Neural progenitor cell (in vitro differentiated cells): ENCODE measurements around the gene SERPINH1. TPM values are rescaled to one million over a fixed set of nuclear protein-coding genes. Genes with fewer than 3 reads are reported as not detected.
"Not testable (repeated sequence)": the region's sequence is repeated elsewhere in the genome, so short reads cannot be mapped to it uniquely, and the experiment has no call there.

Experiments
- DNase-seq: peaks from one replicate; pipeline ENCODE4 v3.0.0-alpha.2; 2016; ENCODE audit warnings: low spot score
- H2AFZ ChIP-seq: fragments of 200-600 bp; sonication (generic); replicated peaks from 2 replicates; pipeline ENCODE4 v1.6.1; 2016; ENCODE audit warnings: antibody characterized with exemption
- H3F3A ChIP-seq: fragments of 200-600 bp; sonication (generic); 2 replicates; pipeline ENCODE4 v1.6.1; 2016; ENCODE audit warnings: antibody characterized with exemption, low read depth
- H3K27ac ChIP-seq: fragments of 200-600 bp; sonication (generic); 2 replicates; pipeline ENCODE4 v1.5.1; 2016; ENCODE audit warnings: mild to moderate bottlenecking
- H3K27me3 ChIP-seq: fragments of 200-600 bp; sonication (generic); 2 replicates; pipeline ENCODE4 v1.6.1; 2016; ENCODE audit warnings: mild to moderate bottlenecking, moderate library complexity
- H3K36me3 ChIP-seq: fragments of 200-600 bp; sonication (generic); 2 replicates; pipeline ENCODE4 v1.5.1; 2016
- H3K4me1 ChIP-seq: fragments of 200-600 bp; sonication (generic); 2 replicates; pipeline ENCODE4 v1.6.1; 2016; ENCODE audit warnings: mixed run types
- H3K4me2 ChIP-seq: fragments of 200-600 bp; sonication (generic); 2 replicates; pipeline ENCODE4 v1.6.1; 2016
- H3K4me3 ChIP-seq: fragments of 200-600 bp; sonication (generic); 2 replicates; pipeline ENCODE4 v1.5.1; 2016
- H3K79me2 ChIP-seq: fragments of 200-600 bp; sonication (generic); 2 replicates; pipeline ENCODE4 v1.6.1; 2016; ENCODE audit warnings: low read depth
- H3K9ac ChIP-seq: fragments of 200-600 bp; sonication (generic); 2 replicates; pipeline ENCODE4 v1.6.1; 2016
- H3K9me3 ChIP-seq: fragments of 200-600 bp; sonication (generic); 2 replicates; pipeline ENCODE4 v1.5.1; 2016; ENCODE audit warnings: low read depth
- H4K20me1 ChIP-seq: fragments of 200-600 bp; sonication (generic); 2 replicates; pipeline ENCODE4 v1.6.1; 2016; ENCODE audit warnings: low read depth
- H3K27ac Mint-ChIP-seq: 3 replicates; pipeline ENCODE4 v1.8.0; 2021; ENCODE audit warnings: mixed read lengths
- H3K27me3 Mint-ChIP-seq: 2 replicates; pipeline ENCODE4 v1.8.0; 2022; ENCODE audit warnings: low read depth, mild to moderate bottlenecking, inconsistent platforms, moderate library complexity, mixed read lengths; ENCODE audit not compliant: insufficient read depth
- H3K36me3 Mint-ChIP-seq: 3 replicates; pipeline ENCODE4 v1.8.0; 2021; ENCODE audit warnings: mixed read lengths
- H3K4me1 Mint-ChIP-seq: 3 replicates; pipeline ENCODE4 v1.8.0; 2021; ENCODE audit warnings: mixed read lengths
- H3K4me3 Mint-ChIP-seq: 3 replicates; pipeline ENCODE4 v1.8.0; 2021; ENCODE audit warnings: mild to moderate bottlenecking, moderate library complexity, mixed read lengths
- H3K9me3 Mint-ChIP-seq: 3 replicates; pipeline ENCODE4 v1.8.0; 2020; ENCODE audit warnings: mixed read lengths
- CTCF ChIP-seq: fragments of 200-600 bp; sonication (generic); IDR thresholded peaks from 2 replicates; pipeline ENCODE4 v1.5.1; 2017; ENCODE audit warnings: antibody characterized with exemption, mild to moderate bottlenecking
- EZH2 ChIP-seq: fragments of 200-600 bp; sonication (generic); IDR thresholded peaks from 2 replicates; pipeline ENCODE4 v1.6.1; 2017; ENCODE audit warnings: antibody characterized with exemption, mild to moderate bottlenecking, moderate library complexity
- EZH2phosphoT487 ChIP-seq: fragments of 200-600 bp; sonication (generic); IDR thresholded peaks from 2 replicates; pipeline ENCODE4 v1.6.1; 2017; ENCODE audit warnings: antibody characterized with exemption
- total RNA-seq: library from RNA; depleted of rRNA; stranded (reverse); fragments of >200 nt; gene quantifications from 2 replicates; pipeline ENCODE4 v1.2.3, GENCODE V29; 2015; ENCODE audit warnings: low replicate concordance

Gene SERPINH1
- total RNA-seq, 1 donor from 2014 or later, result 219 TPM

DNA sequence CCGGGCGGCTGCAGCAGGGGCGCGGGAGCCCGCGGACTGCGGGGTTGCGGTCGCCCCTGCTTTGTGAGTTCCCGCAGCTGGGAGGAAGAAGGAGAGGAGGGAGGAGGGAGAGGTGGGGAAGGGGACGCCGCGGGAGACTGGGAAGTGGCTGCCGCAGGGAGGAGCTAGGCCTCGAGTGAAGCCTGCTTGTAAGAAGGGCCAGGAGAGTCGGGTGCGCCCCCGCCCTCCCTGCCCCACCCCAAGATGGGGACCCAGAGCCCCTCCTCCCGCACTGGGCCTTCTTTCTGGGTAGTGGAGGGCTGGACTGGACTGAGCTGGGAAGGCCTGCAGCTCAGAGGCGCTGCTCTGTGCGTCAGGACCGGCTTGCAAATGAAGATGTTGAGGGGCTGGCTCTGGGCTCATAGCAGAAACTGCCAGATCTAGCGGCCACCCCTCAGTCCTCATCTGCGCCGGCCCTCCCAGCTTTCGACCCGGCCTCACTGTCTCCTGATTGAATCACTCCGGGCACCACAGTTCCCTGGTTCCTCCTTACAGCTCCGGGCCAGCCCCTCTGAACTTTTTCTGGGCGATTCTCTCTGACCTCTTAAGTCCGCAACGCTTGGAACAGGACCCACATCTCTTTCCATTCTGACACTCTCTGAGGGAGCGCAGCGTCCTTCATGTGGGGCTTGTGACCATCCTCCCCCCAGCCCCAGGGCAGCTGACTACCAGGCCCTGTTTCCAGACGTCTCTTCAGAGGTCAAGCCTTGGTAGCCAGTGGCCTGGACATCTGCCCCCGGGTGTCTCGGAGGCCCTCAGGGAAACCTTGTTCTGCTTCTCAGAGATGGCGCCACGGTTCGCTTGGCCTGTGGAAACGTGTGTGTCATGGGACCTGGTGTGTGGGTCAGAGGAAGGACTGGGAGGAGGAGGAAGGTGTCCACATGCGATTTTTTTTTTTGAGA is 21.9 kb downstream of the SERPINH1 start:
- H2AFZ ChIP-seq, result peak overlapping the region; percentile 54
- H3K36me3 Mint-ChIP-seq, result peaks cover 6% of the 10 kb centered on the region
- H3K79me2 ChIP-seq, result no peaks in the 10 kb centered on the region
- peak overlapping the region; percentile 70 for H3K9ac ChIP-seq
- H3F3A ChIP-seq, result peaks cover 28% of the 10 kb centered on the region
- no peaks in the 10 kb centered on the region for H3K9me3 Mint-ChIP-seq
- peak overlapping the region; percentile 74 for H3K4me3 ChIP-seq
- H3K4me1 Mint-ChIP-seq, result peaks cover 25% of the 10 kb centered on the region
- H3K4me3 Mint-ChIP-seq, result peak overlapping the region; percentile 86
- H3K27me3 ChIP-seq, result no peaks in the 10 kb centered on the region
- TF ChIP-seq EZH2phosphoT487 (no peak), CTCF (no peak), EZH2 (no peak)
- no peaks in the 10 kb centered on the region for H4K20me1 ChIP-seq
- peak overlapping the region; percentile 89 for H3K27ac ChIP-seq
- H3K4me1 ChIP-seq, result peaks cover 16% of the 10 kb centered on the region
- no peaks in the 10 kb centered on the region for H3K9me3 ChIP-seq
- peak overlapping the region; percentile 99 for H3K27ac Mint-ChIP-seq
- DNase-seq, result peak; percentile 86
- peaks cover 5% of the 10 kb centered on the region for H3K27me3 Mint-ChIP-seq
- H3K4me2 ChIP-seq, result peak overlapping the region; percentile 92
- no peaks in the 10 kb centered on the region for H3K36me3 ChIP-seq

DNA sequence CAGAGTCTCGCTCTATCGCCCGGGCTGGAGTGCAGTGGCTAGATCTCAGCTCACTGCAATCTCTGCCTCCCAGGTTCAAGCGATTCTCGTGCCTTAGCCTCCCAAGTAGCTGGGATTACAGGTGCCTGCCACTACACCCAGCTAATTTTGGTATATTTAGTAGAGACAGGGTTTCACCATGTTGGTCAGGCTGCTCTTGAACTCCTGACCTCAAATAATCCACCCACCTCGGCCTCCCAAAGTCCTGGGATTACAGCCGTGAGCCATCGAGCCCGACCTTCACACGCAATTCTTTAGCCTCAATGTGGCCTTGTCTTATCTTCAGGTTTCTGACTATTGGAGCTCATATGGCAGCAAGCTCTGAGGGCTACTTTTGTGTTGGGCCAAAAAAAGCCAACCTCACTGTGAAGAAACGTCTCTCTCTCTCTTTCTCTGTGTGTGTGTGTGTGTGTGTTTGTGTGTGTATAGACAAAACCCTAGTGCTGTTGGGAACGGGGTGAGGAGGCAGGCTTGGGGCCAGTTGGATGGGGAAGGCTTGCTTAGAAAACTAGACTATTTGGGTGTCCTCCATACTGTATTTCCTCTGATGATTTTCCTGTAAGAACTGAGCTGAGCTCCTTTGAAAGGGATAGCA is 22.7 kb downstream of the SERPINH1 start:
- not testable (repeated sequence) for H3K36me3 ChIP-seq, H3K9me3 Mint-ChIP-seq, H3K36me3 Mint-ChIP-seq, DNase-seq, H3K27me3 Mint-ChIP-seq, H2AFZ ChIP-seq, H3K27ac ChIP-seq, H3K4me3 ChIP-seq, H4K20me1 ChIP-seq, H3K27me3 ChIP-seq, H3K9me3 ChIP-seq, H3K9ac ChIP-seq, H3K79me2 ChIP-seq
- H3K4me1 ChIP-seq, result peaks cover 16% of the 10 kb centered on the region
- Mint-ChIP-seq H3K4me1 (peaks cover 25% of the 10 kb centered on the region), H3K27ac (peak overlapping the region; percentile 99), H3K4me3 (peak overlapping the region; percentile 86)
- H3F3A ChIP-seq, result peaks cover 28% of the 10 kb centered on the region
- H3K4me2 ChIP-seq, result peak overlapping the region; percentile 92

DNA sequence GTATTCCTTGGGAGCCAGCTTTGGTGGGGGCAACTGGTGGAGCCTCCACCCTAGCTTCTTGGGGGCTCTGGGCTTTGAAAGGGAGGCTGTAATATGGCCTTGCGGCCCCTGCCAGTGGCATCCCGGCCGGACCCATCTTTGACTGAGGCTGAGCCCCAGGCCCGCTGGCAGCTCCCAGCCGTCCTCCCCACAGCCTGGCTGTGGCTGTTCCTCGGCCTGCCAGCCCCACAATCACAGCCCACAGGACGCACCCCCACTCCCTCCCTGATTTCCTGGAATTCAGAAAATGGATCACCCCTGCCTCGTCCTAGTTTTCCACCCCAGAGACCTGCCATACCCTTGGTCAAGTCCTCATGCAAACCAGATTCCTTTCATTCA is 23.2 kb downstream of the SERPINH1 start:
- H3K4me3 ChIP-seq, result no peak overlapping the region
- Mint-ChIP-seq H3K27me3 (peaks cover 7% of the 10 kb centered on the region), H3K4me3 (peak overlapping the region; percentile 44), H3K27ac (peak overlapping the region; percentile 47), H3K36me3 (peaks cover 6% of the 10 kb centered on the region), H3K9me3 (no peaks in the 10 kb centered on the region), H3K4me1 (peaks cover 30% of the 10 kb centered on the region)
- no peak overlapping the region for H3K27ac ChIP-seq
- DNase-seq, result no peak
- H3K79me2 ChIP-seq, result no peaks in the 10 kb centered on the region
- TF ChIP-seq CTCF (no peak), EZH2 (no peak), EZH2phosphoT487 (no peak)
- H3K9ac ChIP-seq, result no peak overlapping the region
- H4K20me1 ChIP-seq, result no peaks in the 10 kb centered on the region
- no peak overlapping the region for H2AFZ ChIP-seq
- H3K4me1 ChIP-seq, result peaks cover 16% of the 10 kb centered on the region
- no peaks in the 10 kb centered on the region for H3K27me3 ChIP-seq
- no peak overlapping the region for H3K4me2 ChIP-seq
- H3K36me3 ChIP-seq, result no peaks in the 10 kb centered on the region
- H3F3A ChIP-seq, result peaks cover 28% of the 10 kb centered on the region
- H3K9me3 ChIP-seq, result no peaks in the 10 kb centered on the region

DNA sequence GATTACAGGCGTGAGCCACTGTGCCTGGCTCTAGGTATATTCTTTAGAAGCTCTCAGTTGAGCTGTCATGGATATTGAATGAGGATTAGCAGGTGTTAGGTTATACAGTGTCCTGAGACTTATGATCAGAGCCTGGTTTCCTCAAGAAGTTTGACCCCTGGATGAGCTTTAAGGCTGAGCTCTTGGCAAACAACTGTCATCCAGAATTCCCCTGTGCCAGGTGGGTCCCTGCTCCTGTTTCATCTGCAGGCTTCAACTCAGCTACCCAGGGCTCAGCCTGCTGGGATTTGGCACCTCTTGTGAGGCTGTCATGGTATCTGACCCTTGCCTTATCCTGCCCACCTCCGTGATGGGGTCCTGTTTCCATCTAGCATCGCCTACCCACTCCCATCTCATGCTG is 24.3 kb downstream of the SERPINH1 start:
- H3K9me3 Mint-ChIP-seq, result no peaks in the 10 kb centered on the region
- H3K27me3 ChIP-seq, result no peaks in the 10 kb centered on the region
- peaks cover 16% of the 10 kb centered on the region for H3K4me1 ChIP-seq
- H3K27ac ChIP-seq, result no peak overlapping the region
- H2AFZ ChIP-seq, result no peak overlapping the region
- H3K36me3 Mint-ChIP-seq, result peaks cover 6% of the 10 kb centered on the region
- H3K4me3 ChIP-seq, result no peak overlapping the region
- H3K9ac ChIP-seq, result no peak overlapping the region
- no peaks in the 10 kb centered on the region for H4K20me1 ChIP-seq
- no peaks in the 10 kb centered on the region for H3K9me3 ChIP-seq
- peaks cover 7% of the 10 kb centered on the region for H3K27me3 Mint-ChIP-seq
- no peaks in the 10 kb centered on the region for H3K36me3 ChIP-seq
- H3K4me1 Mint-ChIP-seq, result peaks cover 31% of the 10 kb centered on the region
- peaks cover 28% of the 10 kb centered on the region for H3F3A ChIP-seq
- no peak overlapping the region for H3K4me3 Mint-ChIP-seq
- H3K79me2 ChIP-seq, result no peaks in the 10 kb centered on the region
- H3K4me2 ChIP-seq, result no peak overlapping the region
- DNase-seq, result no peak
- peak overlapping the region; percentile 78 for H3K27ac Mint-ChIP-seq
- TF ChIP-seq EZH2phosphoT487 (no peak), CTCF (no peak), EZH2 (no peak)
